Measurements from ENCODE around the gene SAMHD1. TPM values are rescaled to one million over a fixed set of nuclear protein-coding genes. Genes with fewer than 3 reads are reported as not detected.

SAMHD1 gene
- total and polyA plus RNA-seq, 9 of the 15 experiments (the other 6 are each of a cell fraction or from before 2014, with no cell fraction given), result 6.8 to 20.4 (median 14.8) TPM

GRCh38 chr20:36861875-36862801 lies 89.4 kb downstream of the SAMHD1 start (continued):
- TF ChIP-seq HCFC1 (IDR thresholded peaks at IDR 0.05; ENCODE audit: low read depth, low read length) (no peak; the same call in 1 of the 2 replicates), ZNF696 (CRISPR knock-in tag; conservative IDR thresholded peaks at IDR 0.05) (no peak), ATF1 (CRISPR knock-in tag; IDR thresholded peaks at IDR 0.05) (no peak), ATF1 (tag; IDR thresholded peaks at IDR 0.05) (0 out of 2 replicates have a peak, but pooled peaks have one; percentile 38), ZEB2 (IDR thresholded peaks at IDR 0.05) (no peak), LEF1 (IDR thresholded peaks at IDR 0.05) (0 out of 2 replicates have a peak, but pooled peaks have one; percentile 11), PTTG1 (tag; IDR thresholded peaks at IDR 0.05; ENCODE audit: low read depth) (no peak), JUND (IDR thresholded peaks at IDR 0.05; ENCODE audit: borderline replicate concordance, low read depth, low read length) (0 out of 2 replicates have a peak, but pooled peaks have one; percentile 47), JUND (tag; IDR thresholded peaks at IDR 0.05; ENCODE audit: borderline replicate concordance, low read depth, low read length) (peak; percentile 27; the same call in 1 of the 3 replicates), ESRRB (CRISPR knock-in tag; IDR thresholded peaks at IDR 0.05; ENCODE audit: borderline replicate concordance) (no peak), DPF2 (IDR thresholded peaks at IDR 0.05) (no peak), CBX1 (IDR thresholded peaks at IDR 0.05; ENCODE audit: low read depth) (no peak), ZMIZ1 (IDR thresholded peaks at IDR 0.05; ENCODE audit: low read depth in 2 of 2, low read length in 2 of 2) (0 out of 4 replicates have a peak, but pooled peaks of 1 of the 2 experiments have one; percentile 16), ZNF431 (CRISPR knock-in tag; IDR thresholded peaks at IDR 0.05) (no peak), CCAR2 (IDR thresholded peaks at IDR 0.05; ENCODE audit: low read depth, low read length) (no peak), ZNF175 (CRISPR knock-in tag; IDR thresholded peaks at IDR 0.05; ENCODE audit: low read depth) (no peak), ZNF140 (CRISPR knock-in tag; IDR thresholded peaks at IDR 0.05) (no peak), MCM7 (IDR thresholded peaks at IDR 0.05) (no peak), LARP7 (IDR thresholded peaks at IDR 0.05) (0 out of 2 replicates have a peak, but pooled peaks have one; percentile 8), PREB (CRISPR knock-in tag; IDR thresholded peaks at IDR 0.05) (no peak), POLR2B (IDR thresholded peaks at IDR 0.05; ENCODE audit: low read depth, partially characterized antibody) (peak; percentile 57), NR3C1 (CRISPR knock-in tag; IDR thresholded peaks at IDR 0.05) (no peak)
- TF ChIP-seq, protein P1, sequence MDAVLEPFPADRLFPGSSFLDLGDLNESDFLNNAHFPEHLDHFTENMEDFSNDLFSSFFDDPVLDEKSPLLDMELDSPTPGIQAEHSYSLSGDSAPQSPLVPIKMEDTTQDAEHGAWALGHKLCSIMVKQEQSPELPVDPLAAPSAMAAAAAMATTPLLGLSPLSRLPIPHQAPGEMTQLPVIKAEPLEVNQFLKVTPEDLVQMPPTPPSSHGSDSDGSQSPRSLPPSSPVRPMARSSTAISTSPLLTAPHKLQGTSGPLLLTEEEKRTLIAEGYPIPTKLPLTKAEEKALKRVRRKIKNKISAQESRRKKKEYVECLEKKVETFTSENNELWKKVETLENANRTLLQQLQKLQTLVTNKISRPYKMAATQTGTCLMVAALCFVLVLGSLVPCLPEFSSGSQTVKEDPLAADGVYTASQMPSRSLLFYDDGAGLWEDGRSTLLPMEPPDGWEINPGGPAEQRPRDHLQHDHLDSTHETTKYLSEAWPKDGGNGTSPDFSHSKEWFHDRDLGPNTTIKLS (IDR thresholded peaks at IDR 0.05; ENCODE audit: borderline replicate concordance, low read depth), result no peak

Data from K562 (cell line).